OCI-LY1 (cell line): Measurements from ENCODE around the gene SLC39A2.

Source experiments
- EZH2 ChIP-seq: fragments of 200-600 bp; sonication (generic), shearing (Covaris generic); IDR thresholded peaks from 2 replicates; pipeline ENCODE4 v1.8.0; 2017; ENCODE audit warnings: borderline replicate concordance, mixed run types, mild to moderate bottlenecking, antibody characterized with exemption, low read length, moderate library complexity, mixed read lengths
- TF ChIP-seq, protein P1 (sequence below): fragments of 200-600 bp; sonication (generic), shearing (Covaris generic); IDR thresholded peaks from 2 replicates; pipeline ENCODE4 v1.5.1; 2017; ENCODE audit warnings: mild to moderate bottlenecking, antibody characterized with exemption, low read length, moderate library complexity, mixed read lengths

DNA sequence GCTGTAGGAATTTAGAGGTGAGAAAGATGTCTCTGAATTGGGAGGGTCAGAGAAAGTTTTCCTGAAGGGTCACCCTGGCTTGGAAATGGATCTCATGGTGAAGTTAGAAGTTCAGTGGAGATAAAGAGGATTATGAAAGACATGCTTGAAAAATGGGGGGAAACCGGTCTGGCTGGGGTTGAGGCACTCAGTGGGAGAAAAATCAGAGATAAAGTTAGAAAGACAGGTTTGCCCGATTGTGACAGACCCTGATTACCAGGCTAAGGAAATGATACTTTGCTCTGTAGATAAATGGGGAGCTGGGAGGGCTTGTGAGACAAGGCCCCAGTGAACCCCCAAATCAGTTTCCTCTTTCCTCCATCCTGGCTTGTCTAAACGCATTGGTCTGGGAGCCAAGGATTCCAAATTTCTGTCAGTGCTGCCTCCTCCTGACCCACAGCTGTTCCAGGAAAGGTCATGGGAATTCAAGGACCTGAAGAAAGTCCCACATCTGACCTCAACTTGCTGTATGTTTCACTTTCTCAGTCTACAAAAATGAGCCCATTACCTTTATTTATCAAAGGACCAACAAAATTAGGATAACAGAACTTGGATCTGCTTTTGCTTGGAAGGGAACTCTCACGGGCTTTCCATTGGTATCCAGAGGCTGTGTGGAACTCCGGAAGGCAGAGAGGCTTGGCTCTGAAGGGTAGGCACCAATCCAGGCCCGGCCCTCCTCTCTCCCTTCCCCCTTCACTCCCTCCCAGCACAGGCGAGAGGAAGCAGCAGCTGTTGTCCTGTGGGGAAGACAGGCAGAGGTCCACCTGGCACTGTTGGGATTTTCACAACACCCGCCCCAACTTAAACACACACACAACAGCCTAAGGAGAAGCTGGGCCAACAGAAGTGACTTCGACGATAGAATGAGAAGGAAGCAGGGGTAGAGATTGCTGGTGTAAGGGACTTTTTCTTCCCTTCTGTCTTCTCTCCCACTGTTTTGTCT is 39.6 kb downstream of the SLC39A2 start:
- TF ChIP-seq, protein P1, sequence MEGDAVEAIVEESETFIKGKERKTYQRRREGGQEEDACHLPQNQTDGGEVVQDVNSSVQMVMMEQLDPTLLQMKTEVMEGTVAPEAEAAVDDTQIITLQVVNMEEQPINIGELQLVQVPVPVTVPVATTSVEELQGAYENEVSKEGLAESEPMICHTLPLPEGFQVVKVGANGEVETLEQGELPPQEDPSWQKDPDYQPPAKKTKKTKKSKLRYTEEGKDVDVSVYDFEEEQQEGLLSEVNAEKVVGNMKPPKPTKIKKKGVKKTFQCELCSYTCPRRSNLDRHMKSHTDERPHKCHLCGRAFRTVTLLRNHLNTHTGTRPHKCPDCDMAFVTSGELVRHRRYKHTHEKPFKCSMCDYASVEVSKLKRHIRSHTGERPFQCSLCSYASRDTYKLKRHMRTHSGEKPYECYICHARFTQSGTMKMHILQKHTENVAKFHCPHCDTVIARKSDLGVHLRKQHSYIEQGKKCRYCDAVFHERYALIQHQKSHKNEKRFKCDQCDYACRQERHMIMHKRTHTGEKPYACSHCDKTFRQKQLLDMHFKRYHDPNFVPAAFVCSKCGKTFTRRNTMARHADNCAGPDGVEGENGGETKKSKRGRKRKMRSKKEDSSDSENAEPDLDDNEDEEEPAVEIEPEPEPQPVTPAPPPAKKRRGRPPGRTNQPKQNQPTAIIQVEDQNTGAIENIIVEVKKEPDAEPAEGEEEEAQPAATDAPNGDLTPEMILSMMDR, result no peak
- TF ChIP-seq EZH2, result no peak
